Medulla oblongata (tissue), 1 donor: ENCODE measurements around the gene FAM241A.
"Not testable (repeated sequence)": the region's sequence is repeated elsewhere in the genome, so short reads cannot be mapped to it uniquely, and the experiment has no call there.

Source experiments
- DNase-seq: peaks from one replicate; pipeline ENCODE4 v3.0.0-alpha.2; 2015; ENCODE audit errors: extremely low spot score

Gene FAM241A

GRCh38 chr4:112138538-112138937, 6.7 kb upstream of the FAM241A start:
- no peak for DNase-seq

GRCh38 chr4:112140536-112140935, 4.7 kb upstream of the FAM241A start:
- no peak for DNase-seq

- DNase-seq = no peak
Measured at GRCh38 chr4:112141366-112142138, 3.7 kb upstream of the FAM241A start.

GRCh38 chr4:112142182-112142581, 3.1 kb upstream of the FAM241A start:
- DNase-seq = no peak

GRCh38 chr4:112143781-112144180, 1.5 kb upstream of the FAM241A start:
- no peak for DNase-seq

GRCh38 chr4:112144546-112145325, 518 bp upstream of the FAM241A start:
- DNase-seq = no peak

GRCh38 chr4:112145790-112146501, 692 bp downstream of the FAM241A start:
- DNase-seq = peak; percentile 54

GRCh38 chr4:112146502-112146813, 1.2 kb downstream of the FAM241A start:
- no peak for DNase-seq

- DNase-seq = no peak
Measured at GRCh38 chr4:112147697-112148096, 2.4 kb downstream of the FAM241A start.

- no peak for DNase-seq
Measured at GRCh38 chr4:112150920-112151319, 5.7 kb downstream of the FAM241A start.

GRCh38 chr4:112152521-112152920, 7.3 kb downstream of the FAM241A start:
- DNase-seq = no peak

- DNase-seq = no peak
Measured at GRCh38 chr4:112153211-112153791, 8.0 kb downstream of the FAM241A start.

GRCh38 chr4:112156112-112156511, 10.9 kb downstream of the FAM241A start:
- DNase-seq = no peak

GRCh38 chr4:112156553-112156952, 11.3 kb downstream of the FAM241A start:
- DNase-seq = no peak

- DNase-seq = not testable (repeated sequence)
Measured at GRCh38 chr4:112163706-112164105, 18.5 kb downstream of the FAM241A start.

GRCh38 chr4:112167794-112168193, 22.5 kb downstream of the FAM241A start:
- no peak for DNase-seq

GRCh38 chr4:112168719-112169500, 23.7 kb downstream of the FAM241A start:
- DNase-seq = no peak

- DNase-seq = no peak
Measured at GRCh38 chr4:112170451-112170993, 25.3 kb downstream of the FAM241A start.

- DNase-seq = not testable (repeated sequence)
Measured at GRCh38 chr4:112171051-112171763, 26.0 kb downstream of the FAM241A start.

- DNase-seq = no peak
Measured at GRCh38 chr4:112172180-112172579, 26.9 kb downstream of the FAM241A start.
